GM18508 (cell line): ENCODE results near the gene SUPT3H.

Experiments used
- ATAC-seq: cut with Tn5 transposase; IDR thresholded peaks from one replicate; pipeline ENCODE4 v1.9.1; 2021; ENCODE audit warnings: moderate number of reproducible peaks; ENCODE audit not compliant: insufficient read depth, unreplicated experiment

SUPT3H gene

DNA sequence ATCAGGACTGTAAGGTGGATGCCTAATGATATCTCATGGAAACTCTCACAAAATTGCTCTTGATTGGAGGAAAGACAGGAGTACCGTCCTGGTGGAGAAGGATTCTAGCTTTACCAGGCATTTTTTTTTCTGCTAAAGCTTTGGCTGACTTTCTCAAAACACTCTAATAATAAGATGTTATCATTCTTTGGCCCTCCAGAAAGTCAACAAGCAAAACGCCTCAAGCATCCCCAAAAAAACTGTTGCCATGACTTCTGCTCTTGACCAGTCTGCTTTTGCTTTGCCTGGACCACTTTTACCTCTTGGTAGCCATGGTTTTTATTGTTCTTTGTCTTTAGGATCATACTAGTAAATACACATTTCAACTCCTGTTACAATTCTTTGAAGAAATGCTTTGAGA, 105.1 kb downstream of the SUPT3H start:
- ATAC-seq, result no peak

DNA sequence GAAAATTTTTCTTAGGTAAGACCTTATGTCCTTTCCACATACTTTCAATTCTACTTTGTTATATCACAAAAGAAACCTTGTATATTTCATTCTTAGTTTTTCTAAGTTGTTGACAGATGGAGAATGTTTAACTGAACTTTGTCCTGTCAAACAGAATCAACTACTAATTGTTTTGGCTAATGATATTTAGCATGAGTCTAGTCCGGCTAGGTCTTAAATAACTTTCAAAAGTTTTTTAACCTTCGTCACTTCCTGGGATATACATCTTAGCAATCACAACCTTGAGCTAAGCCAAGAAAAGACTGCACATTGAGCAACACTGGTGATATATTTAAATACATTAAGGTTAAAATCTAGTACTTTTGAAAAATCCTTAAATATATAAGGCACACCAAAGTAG, 112.5 kb downstream of the SUPT3H start:
- no peak for ATAC-seq

DNA sequence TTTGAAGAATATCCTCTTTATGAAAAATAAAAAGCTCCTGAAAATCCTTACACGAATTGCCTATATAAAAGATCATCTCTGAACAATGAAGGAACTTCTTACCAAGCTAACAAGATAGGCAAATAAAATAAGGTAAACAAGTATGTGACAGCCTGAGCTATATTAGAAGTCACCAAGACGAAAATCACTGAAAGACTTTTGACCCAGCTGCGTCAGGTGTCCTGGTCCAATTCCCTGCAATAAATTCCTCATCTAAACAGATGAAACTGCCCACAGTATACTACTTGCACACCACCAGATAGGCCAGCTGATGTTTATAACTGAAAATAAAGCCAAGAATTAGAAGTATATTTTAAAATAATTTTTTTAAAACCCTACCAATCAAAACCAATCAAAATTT, 117.0 kb downstream of the SUPT3H start:
- no peak for ATAC-seq

DNA sequence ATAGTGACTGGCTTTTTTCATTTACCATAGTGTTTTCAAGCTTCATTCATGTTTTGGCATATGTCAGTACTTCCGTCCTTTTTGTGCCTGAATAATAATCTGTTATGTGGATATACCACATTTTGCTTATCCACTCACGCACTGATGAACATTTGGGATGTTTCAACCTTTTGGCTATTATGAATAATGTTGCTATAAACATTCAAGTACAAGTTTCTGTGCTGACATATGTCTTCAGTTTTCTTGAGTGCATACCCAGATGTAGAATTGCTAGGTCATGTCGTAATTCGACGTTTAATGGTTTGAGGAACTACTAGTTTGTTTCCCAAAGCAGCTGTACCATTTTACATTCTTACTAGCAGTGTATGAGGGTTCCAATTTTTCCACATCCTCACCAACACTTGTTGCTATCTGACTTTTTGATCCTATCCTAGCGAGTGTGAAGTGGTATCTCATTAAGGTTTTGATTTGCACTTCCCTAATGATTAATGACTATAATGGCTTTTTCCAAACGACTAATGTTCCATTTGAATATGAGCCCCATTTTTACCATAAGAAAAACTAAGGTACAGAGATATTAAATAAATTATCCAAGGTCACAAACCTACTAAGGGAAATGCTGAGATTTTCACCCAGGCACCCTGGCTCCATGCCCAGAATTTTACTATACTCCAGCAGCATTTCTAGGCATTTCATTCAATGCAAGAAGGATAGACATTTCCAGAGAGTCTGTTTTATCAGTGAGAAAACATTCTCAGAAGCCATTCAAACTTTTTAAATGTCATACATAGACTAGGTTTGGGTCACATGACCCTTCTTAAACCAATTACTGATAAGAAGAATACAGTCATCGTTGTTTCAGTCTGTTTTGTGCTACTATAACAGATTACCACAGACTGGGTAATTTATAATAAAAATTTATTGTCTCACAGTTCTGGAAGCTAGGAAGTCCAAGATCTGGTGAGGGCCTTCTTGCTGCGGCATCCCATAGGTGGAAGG, 120.7 kb downstream of the SUPT3H start:
- ATAC-seq, result no peak

DNA sequence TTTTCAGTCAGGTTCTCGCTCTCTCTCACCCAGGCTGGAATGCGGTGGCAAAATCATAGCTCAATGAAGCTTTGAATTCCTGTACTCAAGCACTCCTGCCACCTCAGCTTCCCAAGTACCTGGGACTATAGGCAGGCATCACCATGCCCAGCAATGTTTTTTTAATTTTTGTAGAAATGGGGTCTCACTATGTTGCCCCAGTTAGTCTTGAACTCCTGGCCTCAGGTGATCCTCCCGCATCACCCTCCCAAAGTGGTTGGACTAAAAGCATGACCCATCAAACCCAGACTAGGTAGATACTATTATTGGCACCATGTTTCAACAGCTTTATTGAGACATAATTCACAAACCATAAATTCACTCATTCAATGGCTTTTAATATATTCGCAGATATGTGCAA, 122.3 kb downstream of the SUPT3H start:
- no peak for ATAC-seq

DNA sequence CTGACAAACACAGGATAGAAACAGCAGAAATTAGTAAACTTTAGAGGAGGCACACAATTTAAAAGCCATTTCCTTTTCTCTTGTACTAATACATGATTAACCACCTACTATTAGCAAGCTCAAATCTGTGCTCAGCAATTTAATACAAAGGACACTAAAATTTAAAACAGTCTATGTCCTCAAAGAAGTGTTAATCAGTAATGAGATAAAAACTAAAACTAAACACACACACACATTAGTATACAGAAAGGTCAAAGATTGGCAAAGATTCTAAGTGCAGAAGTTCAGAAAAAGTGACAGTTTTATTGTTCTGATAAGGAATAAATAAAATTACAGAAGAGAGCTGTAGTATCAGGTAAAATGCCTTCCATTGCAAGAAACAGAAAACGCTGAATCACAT, 123.5 kb downstream of the SUPT3H start:
- no peak for ATAC-seq

DNA sequence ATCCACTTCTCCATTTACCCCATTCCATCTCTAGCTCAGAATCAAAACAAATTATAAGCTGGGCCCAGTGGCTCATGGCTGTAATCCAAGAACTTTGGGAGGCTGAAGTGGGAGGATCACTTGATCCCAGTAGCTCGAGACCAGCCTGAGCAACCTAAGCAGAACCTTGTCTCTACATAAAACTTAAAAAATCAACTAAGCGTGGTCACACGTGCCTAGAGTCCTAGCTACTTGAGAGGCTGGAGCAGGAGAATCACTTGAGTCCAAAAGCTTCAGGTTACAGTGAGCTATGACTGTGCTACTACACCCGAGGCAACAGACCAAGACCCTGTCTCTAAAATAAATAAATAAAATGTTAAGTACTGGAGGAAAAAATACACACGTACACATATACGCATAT, 124.3 kb downstream of the SUPT3H start:
- ATAC-seq, result no peak

DNA sequence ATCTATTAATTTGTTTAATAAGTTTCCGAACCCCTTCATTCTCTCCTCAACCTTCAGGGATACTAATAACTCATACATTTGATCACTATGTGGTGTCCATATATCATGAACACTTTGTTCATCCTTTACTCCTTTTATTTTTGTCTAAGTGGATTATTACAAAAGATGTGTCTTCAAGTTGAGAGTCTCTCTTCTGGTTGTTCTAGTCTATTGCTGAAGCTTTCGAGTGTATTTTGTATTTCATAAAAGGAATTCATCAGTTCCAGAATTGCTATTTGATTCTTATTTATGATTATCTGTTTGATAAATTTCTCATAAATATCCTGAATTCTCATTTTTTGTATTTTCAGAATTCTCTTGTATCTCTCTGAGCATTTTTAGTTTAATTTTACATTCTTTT, 146.1 kb downstream of the SUPT3H start:
- no peak for ATAC-seq

DNA sequence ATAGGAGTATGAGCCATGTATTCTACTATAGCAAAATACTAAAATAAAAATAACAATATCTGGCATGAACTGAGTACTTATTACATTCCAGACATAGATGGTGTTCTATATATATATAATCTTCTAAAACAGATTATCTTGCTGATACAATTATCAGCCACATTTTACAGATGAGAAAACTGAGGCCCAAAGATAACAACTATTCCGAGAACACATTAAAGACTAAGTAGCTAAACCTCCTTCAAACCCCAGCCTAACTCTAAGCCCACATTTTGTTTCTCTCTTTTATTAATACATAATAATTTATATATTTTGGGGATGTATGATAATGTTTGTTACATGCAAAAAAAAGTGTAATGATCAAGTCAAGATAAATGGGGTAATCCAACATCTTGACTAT, 148.3 kb downstream of the SUPT3H start:
- ATAC-seq, result no peak

DNA sequence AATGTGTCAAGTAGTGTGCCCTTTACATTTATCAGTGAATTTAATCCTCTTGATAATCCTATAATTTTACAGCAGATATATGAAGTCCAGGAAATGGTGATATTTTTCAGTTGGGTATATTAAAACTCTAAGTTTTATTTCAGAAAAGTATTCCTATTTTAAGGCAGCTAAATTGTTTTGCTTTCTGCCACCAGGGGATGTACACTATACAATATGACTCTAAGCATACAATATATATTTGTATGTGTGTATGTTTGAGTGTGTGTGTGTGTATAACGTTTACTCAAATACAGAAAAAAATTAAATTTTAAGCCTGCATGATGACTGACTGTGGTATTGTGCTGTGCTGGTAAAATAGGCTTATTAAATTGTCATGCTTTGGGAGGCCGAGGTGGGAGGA, 151.7 kb downstream of the SUPT3H start:
- no peak for ATAC-seq

DNA sequence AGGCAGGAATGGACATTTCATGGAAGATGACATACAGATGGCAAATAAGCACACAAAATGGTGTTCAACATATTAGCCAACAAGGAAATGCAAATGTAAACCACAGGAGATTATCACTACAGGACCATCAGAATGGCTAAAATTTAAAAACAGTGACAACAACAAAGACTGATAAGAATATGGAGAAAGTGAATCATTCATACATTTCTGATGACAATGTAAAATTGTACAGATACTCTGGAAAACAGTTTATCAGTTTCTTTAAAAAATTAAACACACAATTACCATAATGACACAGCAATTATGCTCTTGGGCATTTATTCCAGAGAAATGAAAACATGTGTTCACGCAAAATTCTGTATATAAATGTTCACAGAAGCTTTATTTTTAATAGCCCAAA, 155.4 kb downstream of the SUPT3H start:
- ATAC-seq, result no peak

DNA sequence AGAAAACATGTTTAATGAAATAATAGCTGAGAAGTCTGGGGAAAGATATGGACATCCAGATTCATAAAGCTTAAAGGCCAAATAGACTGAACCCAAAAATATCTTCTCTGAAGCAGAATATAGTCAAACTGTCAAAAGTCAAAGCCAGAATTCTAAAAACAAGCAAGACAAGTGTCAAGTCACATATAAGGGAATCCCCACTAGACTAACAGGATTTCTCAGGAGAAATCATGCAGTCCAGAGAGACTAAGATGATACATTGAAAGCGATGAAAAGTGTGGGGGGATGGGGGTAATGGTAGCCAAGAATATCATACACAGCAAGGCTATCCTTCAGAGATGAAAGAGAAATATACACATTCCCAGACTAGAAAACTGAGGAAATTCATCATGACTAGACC, 162.0 kb downstream of the SUPT3H start:
- no peak for ATAC-seq

DNA sequence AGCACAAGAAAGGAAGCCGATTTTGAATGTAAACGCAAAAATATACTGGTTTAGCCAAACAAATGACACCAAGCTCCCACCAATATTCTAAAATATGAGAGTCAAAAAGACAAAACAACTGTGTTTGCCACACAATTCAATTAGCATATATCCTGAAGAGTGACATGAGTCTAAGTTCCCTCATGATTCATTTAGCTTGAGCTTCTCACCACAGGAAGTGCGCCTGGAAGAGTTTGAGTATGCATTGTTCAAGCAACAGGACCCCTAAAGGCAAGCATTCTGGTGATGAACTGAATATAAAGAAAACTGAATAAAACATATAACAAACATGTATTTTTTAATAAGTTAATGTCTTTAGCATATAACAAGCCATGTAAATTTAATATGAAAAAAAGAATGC, 164.8 kb downstream of the SUPT3H start:
- ATAC-seq, result no peak

DNA sequence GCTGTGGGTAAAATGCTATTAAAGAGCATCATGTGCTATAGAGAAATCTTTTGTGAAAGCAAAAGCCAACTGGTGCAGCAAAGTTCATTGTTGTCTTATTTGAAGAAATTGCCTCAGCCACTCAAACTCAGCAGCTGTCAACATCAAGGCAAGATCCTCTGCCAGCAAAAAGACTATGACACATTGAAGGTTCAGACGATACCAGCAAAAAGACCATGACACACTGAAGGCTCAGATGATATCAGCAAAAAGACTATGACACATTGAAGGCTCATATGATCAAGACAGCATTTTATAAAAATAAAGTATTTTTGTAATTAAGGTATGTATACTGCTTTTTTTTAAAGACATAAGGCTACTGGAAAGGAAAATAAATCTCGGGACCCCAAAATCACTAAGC, 168.0 kb downstream of the SUPT3H start:
- ATAC-seq, result no peak

DNA sequence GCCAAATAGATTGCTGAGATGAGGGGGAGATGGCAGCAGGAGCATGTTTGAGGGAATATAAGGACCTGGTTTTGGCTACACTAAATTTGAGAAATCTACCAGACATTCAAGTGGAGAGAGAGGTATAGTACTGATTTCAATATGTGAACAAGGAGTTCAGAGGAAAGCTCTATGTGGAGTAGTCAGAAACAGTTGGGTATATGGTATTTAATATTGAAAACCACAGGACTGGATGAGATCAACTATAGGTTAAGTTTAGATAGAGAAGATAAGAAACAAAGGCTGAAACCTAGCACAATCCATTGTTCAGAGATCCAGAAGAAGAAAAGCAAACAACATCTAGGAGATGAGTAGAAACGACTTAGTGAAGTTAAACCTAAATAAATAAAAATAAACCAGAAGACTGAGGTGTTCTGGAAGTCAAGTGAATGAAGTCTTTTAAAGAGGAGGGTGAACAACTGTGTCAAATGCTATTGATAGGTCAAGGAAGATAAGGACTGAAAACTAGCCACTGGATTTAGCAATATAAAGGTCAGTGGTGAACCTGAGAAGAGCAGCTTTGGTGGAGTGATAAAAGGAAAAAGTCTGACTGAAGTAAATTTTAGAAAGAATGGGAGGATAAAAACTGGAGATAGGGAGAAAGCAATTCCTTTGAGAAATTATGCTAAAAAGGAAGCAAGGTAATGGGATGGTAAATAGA, 170.8 kb downstream of the SUPT3H start:
- no peak for ATAC-seq

DNA sequence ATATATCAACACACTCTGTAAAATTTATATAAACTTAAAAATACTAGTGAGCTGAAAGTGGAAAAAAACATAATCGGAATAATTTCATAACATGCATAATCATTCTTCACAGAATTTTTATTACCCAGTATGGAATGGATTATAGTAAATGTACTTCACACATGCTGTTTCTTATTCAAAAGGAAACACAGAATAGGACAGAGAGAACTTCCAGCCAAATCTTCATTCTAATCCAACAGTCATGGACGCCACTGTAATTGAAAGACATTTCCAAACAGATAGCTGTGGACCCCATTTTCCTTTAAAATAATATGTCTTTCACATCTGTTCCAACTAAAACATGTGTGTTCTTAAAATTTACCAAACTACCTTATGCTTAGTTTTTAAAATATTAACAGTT, 176.2 kb downstream of the SUPT3H start:
- ATAC-seq, result no peak

DNA sequence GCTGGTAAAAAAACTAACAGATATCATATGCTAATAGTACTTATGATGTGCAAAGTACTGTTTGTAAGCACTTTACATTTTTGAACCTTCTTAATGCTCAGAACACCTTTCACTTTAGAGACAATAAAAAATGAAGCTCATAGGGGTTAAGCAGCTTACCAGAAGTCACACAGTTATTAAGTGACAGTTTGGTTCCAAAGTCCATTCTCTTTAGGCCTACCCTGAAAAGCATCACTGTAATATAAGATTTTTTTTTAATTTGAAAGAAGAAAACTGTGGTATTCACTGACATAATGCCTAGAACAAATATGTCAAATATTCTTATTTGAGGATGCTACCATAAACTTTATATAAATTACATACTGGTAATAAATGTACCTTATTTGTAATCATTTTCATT, 177.2 kb downstream of the SUPT3H start:
- ATAC-seq, result no peak

DNA sequence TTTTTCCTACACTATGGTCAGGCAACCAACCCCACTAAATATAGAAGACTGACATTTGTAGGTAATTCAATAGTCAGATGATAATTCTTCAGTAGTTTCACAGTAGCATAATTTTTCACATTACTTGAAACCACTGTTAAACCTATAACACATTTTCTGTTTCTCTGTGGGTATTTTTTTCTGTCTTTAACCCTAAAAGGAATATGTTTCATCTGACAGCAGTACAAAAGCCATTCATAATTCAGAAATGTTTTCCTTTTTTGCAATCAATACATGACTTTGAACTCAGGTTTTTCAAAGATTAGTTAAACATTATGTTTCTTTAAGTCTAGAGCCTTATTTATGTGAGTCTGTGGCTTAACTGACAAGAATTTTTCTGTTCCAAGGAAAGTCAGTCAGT, 178.2 kb downstream of the SUPT3H start:
- no peak for ATAC-seq

DNA sequence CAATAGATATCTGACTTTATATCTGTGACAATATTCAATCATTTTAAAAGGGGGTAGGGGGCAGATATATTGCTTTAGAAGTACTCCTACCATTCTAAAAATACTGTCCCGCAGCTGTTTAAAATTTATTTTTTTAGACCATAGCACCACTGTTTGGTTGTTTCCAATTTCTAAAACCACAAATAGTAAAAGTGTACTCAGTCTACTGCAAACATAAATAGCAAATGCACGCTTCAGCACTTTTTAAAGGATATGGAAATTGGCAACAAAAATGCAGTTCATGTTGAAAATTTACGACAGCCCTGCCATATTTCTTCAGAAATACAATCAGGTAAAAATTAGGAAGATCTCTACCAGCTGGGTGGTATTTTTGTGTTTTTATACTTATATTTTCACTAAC, 181.6 kb downstream of the SUPT3H start:
- ATAC-seq, result no peak

DNA sequence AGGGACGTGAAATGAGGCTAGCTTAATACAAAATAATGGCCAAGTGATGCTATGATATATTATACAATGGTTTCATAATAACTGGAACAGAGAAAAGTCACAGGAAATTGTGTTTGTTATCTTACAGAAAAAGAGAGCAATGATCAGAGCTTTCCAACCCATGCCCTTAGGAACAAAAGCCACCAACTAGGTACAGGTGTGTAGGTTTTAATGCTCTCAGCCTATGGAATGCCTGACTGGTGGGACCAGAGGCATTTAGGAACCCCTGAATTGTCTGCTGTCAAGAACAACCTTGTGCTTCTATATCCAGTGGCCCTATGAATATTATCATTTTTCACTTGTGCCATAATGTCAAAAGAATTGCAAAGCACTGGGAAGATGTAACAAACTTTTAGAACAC, 182.6 kb downstream of the SUPT3H start:
- ATAC-seq, result no peak

DNA sequence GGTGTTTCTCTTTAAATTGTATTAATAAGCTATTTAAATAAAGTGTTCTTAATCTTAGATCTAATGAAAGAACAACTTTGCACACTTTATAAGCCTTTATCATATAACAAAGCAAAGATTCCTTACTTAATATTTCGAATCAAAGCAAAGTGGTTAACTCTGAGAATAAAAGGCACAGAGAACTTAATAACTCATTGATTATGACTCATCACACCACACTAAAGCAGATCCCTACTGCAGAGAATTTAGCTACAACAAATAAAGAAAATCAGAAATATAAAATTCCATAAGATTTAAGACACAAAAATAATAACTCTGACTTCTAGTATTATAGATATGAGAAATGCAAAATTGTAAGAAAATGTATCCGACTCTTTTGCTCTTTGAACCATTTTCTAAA, 185.2 kb downstream of the SUPT3H start:
- ATAC-seq, result no peak

DNA sequence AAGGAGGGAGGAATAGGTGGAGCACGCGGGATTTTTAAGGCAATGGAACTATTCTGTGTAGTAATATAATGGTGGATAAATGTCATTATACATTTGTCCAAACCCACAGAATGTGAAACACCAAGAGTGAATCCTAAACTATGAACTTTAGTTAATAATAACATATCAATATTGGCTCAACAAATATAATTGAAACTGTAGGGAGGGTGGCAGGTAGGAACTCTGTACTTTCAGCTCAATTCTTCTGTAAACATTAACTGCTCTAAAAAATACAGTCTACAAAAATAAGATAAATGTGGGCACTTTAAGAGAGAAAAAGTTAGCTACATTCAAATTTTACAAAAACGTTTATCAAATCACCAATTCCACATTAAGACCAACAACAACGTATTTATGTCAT, 186.3 kb downstream of the SUPT3H start:
- no peak for ATAC-seq
